ENCODE results near the gene TMEFF2.

DNA sequence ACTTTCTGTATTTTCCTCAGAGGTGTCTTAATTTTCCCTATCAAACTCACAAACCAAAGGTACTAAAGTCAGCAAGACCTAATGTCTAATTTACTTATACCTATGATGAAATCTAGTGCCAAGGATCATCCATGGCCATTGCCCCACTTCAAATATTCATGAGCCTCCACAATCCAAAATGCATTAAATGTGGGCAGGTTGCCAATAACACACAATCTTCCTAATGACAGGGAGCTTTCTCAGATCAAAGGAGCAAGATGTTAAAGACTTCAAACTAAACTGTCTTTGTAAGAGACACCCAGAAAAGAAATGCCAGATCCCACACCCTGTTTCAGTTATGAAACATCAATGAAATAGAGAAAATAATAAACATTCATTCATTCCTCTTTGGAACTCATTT, 143.2 kb downstream of the TMEFF2 start:
- no peak for TF ChIP-seq EZH2 (IDR thresholded peaks at IDR 0.05; ENCODE audit: insufficient read depth, low read length)
- TF ChIP-seq, protein P1, sequence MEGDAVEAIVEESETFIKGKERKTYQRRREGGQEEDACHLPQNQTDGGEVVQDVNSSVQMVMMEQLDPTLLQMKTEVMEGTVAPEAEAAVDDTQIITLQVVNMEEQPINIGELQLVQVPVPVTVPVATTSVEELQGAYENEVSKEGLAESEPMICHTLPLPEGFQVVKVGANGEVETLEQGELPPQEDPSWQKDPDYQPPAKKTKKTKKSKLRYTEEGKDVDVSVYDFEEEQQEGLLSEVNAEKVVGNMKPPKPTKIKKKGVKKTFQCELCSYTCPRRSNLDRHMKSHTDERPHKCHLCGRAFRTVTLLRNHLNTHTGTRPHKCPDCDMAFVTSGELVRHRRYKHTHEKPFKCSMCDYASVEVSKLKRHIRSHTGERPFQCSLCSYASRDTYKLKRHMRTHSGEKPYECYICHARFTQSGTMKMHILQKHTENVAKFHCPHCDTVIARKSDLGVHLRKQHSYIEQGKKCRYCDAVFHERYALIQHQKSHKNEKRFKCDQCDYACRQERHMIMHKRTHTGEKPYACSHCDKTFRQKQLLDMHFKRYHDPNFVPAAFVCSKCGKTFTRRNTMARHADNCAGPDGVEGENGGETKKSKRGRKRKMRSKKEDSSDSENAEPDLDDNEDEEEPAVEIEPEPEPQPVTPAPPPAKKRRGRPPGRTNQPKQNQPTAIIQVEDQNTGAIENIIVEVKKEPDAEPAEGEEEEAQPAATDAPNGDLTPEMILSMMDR (IDR thresholded peaks at IDR 0.05; ENCODE audit: insufficient read depth, low read depth, low read length), result no peak
